BLaER1 treated with 17β-estradiol and CSF1 and Interleukin-3, amounts not matched to agents 10 nM and 100 nM (cell line): ENCODE measurements around the gene FBXO48.
A peak's percentile ranks its signal among the peaks of the same experiment; 100 is the strongest.
"Not testable (repeated sequence)": the region's sequence is repeated elsewhere in the genome, so short reads cannot be mapped to it uniquely, and the experiment has no call there.

Experiments
- H3K27ac ChIP-seq, 11 experiments: shearing (Covaris generic); formaldehyde crosslinking; 2 replicates each; pipeline ENCODE4 v1.8.1; 2022
- H3K27me3 ChIP-seq, 11 experiments: shearing (Covaris generic); formaldehyde crosslinking; 2 replicates each; pipeline ENCODE4 v1.8.1; 2022
- H3K36me3 ChIP-seq, 11 experiments: shearing (Covaris generic); formaldehyde crosslinking; 2 replicates each; pipeline ENCODE4 v1.8.1; 2022
- H3K4me1 ChIP-seq, 10 experiments: shearing (Covaris generic); formaldehyde crosslinking; 2 replicates each; pipeline ENCODE4 v1.8.1; 2022
- H3K4me2 ChIP-seq, 11 experiments: shearing (Covaris generic); formaldehyde crosslinking; 2 replicates each; pipeline ENCODE4 v1.8.1; 2022
- H3K4me3 ChIP-seq, 10 experiments: shearing (Covaris generic); formaldehyde crosslinking; 2 replicates each; pipeline ENCODE4 v1.8.1; 2022
- H3K9ac ChIP-seq, 11 experiments: shearing (Covaris generic); formaldehyde crosslinking; 2 replicates each; pipeline ENCODE4 v1.8.1; 2022
- H3K9me3 ChIP-seq, 11 experiments: shearing (Covaris generic); formaldehyde crosslinking; replicated peaks in 1 of 11; 2 replicates each; pipeline ENCODE4 v1.8.1; 2022
- H4K20me1 ChIP-seq, 11 experiments: shearing (Covaris generic); formaldehyde crosslinking; 2 replicates each; pipeline ENCODE4 v1.8.1; 2022
- Cebpa-rat ChIP-seq, 11 experiments: shearing (Covaris generic); IDR thresholded peaks; 2 replicates each; pipeline ENCODE4 v1.8.1; 2022

The FBXO48 gene

DNA sequence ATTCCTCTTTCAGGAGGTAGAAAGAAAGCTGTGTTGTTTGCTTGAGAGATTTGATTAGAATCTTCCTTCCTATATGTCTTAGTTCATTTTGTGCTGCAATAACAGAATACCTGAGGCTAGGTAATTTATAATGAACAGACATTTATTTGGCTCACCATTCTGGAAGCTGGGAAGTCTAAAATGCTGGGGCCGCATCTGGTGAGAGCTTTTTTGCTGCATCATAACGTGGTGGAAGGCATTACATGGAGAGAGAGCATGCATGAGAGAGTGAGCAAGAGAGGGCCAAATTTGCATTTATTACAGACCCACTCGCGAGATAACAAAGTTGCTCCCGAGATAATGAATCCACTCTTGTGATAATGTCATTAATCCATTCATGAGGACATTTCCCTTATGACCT, 34.7 kb upstream of the FBXO48 start:
- Histone ChIP-seq H3K27ac (no peak overlapping the region), H3K4me2 (no peak overlapping the region), H3K4me3 (no peak overlapping the region), H3K9me3 (peaks cover 4 to 9% (median 7%) of the 10 kb centered on the region in 11 experiments; a peak in 20 of 22 replicates), H3K27me3 (no peaks in the 10 kb centered on the region), H3K4me1 (peaks cover 0 to 7% (median 0%) of the 10 kb centered on the region in 10 experiments; a peak in 4 of 20 replicates), H3K9ac (no peak overlapping the region), H3K36me3 (peaks cover 0 to 5% (median 0%) of the 10 kb centered on the region in 11 experiments; a peak in 3 of 22 replicates), H4K20me1 (no peaks in the 10 kb centered on the region)
- no peak for TF ChIP-seq Cebpa-rat (IDR thresholded peaks at IDR 0.05)

DNA sequence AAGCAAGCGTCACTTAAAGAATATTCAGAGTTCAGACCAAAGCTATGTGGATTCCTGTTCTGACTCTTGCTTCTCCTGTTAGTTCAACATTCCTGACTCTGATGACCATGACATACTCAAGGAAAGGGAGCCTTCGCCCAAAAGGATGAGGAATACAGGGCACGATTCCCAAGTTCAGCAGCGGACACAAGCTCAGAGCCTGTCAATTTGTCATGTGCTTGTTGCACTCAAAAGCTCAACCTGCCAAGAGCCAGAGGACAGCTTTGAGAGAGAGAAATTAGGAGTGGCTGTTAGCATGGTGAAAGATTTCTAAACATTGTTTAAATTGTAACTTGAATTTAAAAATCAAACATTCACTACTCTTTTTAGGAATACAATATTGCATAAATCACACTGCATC, 33.6 kb upstream of the FBXO48 start:
- Histone ChIP-seq H3K36me3 (peaks cover 0 to 12% (median 7%) of the 10 kb centered on the region in 11 experiments; a peak in 6 of 22 replicates), H4K20me1 (no peaks in the 10 kb centered on the region), H3K27me3 (no peaks in the 10 kb centered on the region), H3K9me3 (peaks cover 15 to 20% (median 18%) of the 10 kb centered on the region in 11 experiments), H3K4me1 (no peaks in the 10 kb centered on the region), H3K4me3 (no peak overlapping the region), H3K9ac (no peak overlapping the region), H3K27ac (no peak overlapping the region), H3K4me2 (no peak overlapping the region)
- no peak for TF ChIP-seq Cebpa-rat (IDR thresholded peaks at IDR 0.05)

GRCh38 chr2:68499133-68499532, 32.0 kb upstream of the FBXO48 start:
- H3K4me2 ChIP-seq: no peak overlapping the region
- no peaks in the 10 kb centered on the region for H3K4me1 ChIP-seq
- no peak overlapping the region for H3K27ac ChIP-seq
- H4K20me1 ChIP-seq: no peaks in the 10 kb centered on the region
- H3K4me3 ChIP-seq: no peak overlapping the region
- H3K36me3 ChIP-seq: peaks cover 0 to 18% (median 7%) of the 10 kb centered on the region in 11 experiments; a peak in 6 of 22 replicates
- no peaks in the 10 kb centered on the region for H3K27me3 ChIP-seq
- TF ChIP-seq Cebpa-rat (IDR thresholded peaks at IDR 0.05): no peak
- no peak overlapping the region for H3K9ac ChIP-seq
- H3K9me3 ChIP-seq: peaks cover 31 to 35% (median 33%) of the 10 kb centered on the region in 11 experiments

GRCh38 chr2:68491582-68491981, 24.5 kb upstream of the FBXO48 start:
- Histone ChIP-seq H3K27ac (no peak overlapping the region), H3K4me3 (no peak overlapping the region), H3K36me3 (peaks cover 0 to 18% (median 6%) of the 10 kb centered on the region in 11 experiments; a peak in 6 of 22 replicates), H3K9ac (no peak overlapping the region), H3K4me1 (peaks cover 0 to 26% (median 8%) of the 10 kb centered on the region in 10 experiments; a peak in 12 of 20 replicates), H3K4me2 (no peak overlapping the region), H3K9me3 (peaks cover 27 to 33% (median 31%) of the 10 kb centered on the region in 11 experiments), H4K20me1 (no peaks in the 10 kb centered on the region), H3K27me3 (no peaks in the 10 kb centered on the region)
- no peak for TF ChIP-seq Cebpa-rat (IDR thresholded peaks at IDR 0.05)

DNA sequence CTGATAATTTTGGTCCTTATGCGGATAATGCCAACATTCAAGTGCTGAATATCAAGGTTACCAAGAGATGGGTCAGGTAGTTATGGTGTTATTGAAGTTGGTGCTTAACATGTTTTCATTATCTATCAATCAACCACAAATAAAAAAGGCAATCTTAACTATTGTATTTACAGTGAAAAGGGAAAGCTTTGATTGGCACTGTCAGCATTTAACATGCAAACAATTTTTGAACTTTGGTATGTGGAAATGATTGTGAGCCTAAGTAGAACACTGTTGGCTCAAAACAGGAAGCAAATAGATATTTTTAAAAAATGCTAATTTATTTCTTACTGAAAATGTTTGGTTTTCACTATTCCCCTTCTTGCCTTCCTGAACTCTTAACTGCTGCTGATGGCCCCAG, 22.2 kb upstream of the FBXO48 start:
- H3K36me3 ChIP-seq: peaks cover 0 to 7% (median 0%) of the 10 kb centered on the region in 11 experiments; a peak in 2 of 22 replicates
- TF ChIP-seq Cebpa-rat (IDR thresholded peaks at IDR 0.05): no peak
- no peak overlapping the region for H3K4me3 ChIP-seq
- H4K20me1 ChIP-seq: no peaks in the 10 kb centered on the region
- H3K27me3 ChIP-seq: no peaks in the 10 kb centered on the region
- peak overlapping the region in 3 of 11 experiments; percentile 31 to 80 (median 48); a peak in 6 of 22 replicates for H3K4me2 ChIP-seq
- peak overlapping the region in 2 of 11 experiments; percentile 1 to 2; a peak in 1 of 22 replicates for H3K27ac ChIP-seq
- H3K9me3 ChIP-seq: peaks cover 5 to 10% (median 8%) of the 10 kb centered on the region in 11 experiments
- H3K9ac ChIP-seq: no peak overlapping the region
- H3K4me1 ChIP-seq: peaks cover 0 to 26% (median 8%) of the 10 kb centered on the region in 10 experiments; a peak in 12 of 20 replicates

GRCh38 chr2:68488605-68489004, 21.5 kb upstream of the FBXO48 start:
- peak overlapping the region in 4 of 11 experiments; percentile 11 to 80 (median 31); a peak in 5 of 22 replicates for H3K4me2 ChIP-seq

GRCh38 chr2:68487773-68488355, 20.8 kb upstream of the FBXO48 start:
- Histone ChIP-seq H3K4me3 (no peak overlapping the region), H3K4me1 (peaks cover 0 to 26% (median 8%) of the 10 kb centered on the region in 10 experiments; a peak in 12 of 20 replicates), H3K27ac (no peak overlapping the region), H3K9me3 (no peaks in the 10 kb centered on the region), H4K20me1 (no peaks in the 10 kb centered on the region), H3K9ac (no peak overlapping the region), H3K36me3 (no peaks in the 10 kb centered on the region), H3K27me3 (no peaks in the 10 kb centered on the region), H3K4me2 (peak overlapping the region in 4 of 11 experiments; percentile 11 to 48 (median 16); a peak in 3 of 22 replicates)
- no peak for TF ChIP-seq Cebpa-rat (IDR thresholded peaks at IDR 0.05)

More at GRCh38 chr2:68488605-68489004, 21.5 kb upstream of the FBXO48 start:
- H3K4me3 ChIP-seq, H3K9me3 ChIP-seq, H3K36me3 ChIP-seq, H3K27ac ChIP-seq, H3K9ac ChIP-seq, H3K27me3 ChIP-seq, H4K20me1 ChIP-seq: not testable (repeated sequence)
- H3K4me1 ChIP-seq: peaks cover 0 to 26% (median 8%) of the 10 kb centered on the region in 10 experiments; a peak in 12 of 20 replicates

- H3K9me3 ChIP-seq: no peaks in the 10 kb centered on the region
- no peak overlapping the region for H3K4me2 ChIP-seq
- peaks cover 0 to 11% (median 1%) of the 10 kb centered on the region in 10 experiments; a peak in 8 of 20 replicates for H3K4me1 ChIP-seq
- no peaks in the 10 kb centered on the region for H4K20me1 ChIP-seq
- no peaks in the 10 kb centered on the region for H3K27me3 ChIP-seq
- TF ChIP-seq Cebpa-rat (IDR thresholded peaks at IDR 0.05): no peak
- no peak overlapping the region for H3K9ac ChIP-seq
- H3K27ac ChIP-seq: no peak overlapping the region
- H3K36me3 ChIP-seq: 0 out of 22 replicates have a peak, but pooled peaks cover 0 to under 1% (median 0%) of the 10 kb centered on the region in 11 experiments
- no peak overlapping the region for H3K4me3 ChIP-seq
Observed at GRCh38 chr2:68483011-68483410, 15.9 kb upstream of the FBXO48 start.

DNA sequence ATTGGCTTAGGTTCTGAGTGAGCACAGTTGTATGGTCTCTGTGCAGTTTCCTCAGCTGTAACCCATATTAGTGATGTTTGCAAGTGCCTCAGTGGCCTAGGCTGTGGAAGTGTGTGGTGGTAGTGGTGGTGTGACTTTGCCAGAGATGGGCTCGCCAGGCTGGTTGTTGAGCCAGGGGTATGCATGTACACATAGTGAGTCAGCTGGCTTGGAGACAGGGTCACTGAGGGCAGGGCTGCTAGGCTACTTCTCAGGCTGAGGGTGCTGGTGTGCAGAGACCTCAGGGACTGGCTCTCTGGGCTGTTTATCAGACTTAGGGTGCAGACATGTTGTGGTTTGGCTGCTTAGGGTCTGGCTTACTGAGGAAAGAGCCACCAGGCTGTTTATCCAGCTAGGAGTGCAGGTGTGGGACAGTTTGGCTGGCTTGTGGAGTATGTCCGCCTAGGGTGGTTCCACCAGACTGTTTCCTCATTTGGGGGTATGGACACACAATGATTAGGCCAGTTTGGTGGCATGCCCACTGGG, 15.3 kb upstream of the FBXO48 start:
- no peak for TF ChIP-seq Cebpa-rat (IDR thresholded peaks at IDR 0.05)
- Histone ChIP-seq H3K4me1 (peaks cover 0 to 10% (median 0%) of the 10 kb centered on the region in 10 experiments; a peak in 3 of 20 replicates), H3K4me2 (no peak overlapping the region), H3K4me3 (no peak overlapping the region), H3K27ac (no peak overlapping the region), H4K20me1 (no peaks in the 10 kb centered on the region), H3K9ac (no peak overlapping the region), H3K36me3 (peaks cover 0 to 7% (median 0%) of the 10 kb centered on the region in 11 experiments; a peak in 1 of 22 replicates), H3K9me3 (0 out of 22 replicates have a peak, but pooled peaks cover 0 to 3% (median 0%) of the 10 kb centered on the region in 11 experiments), H3K27me3 (no peaks in the 10 kb centered on the region)
